GM21786 (cell line): ENCODE measurements around the gene ATOH8.

ENCODE experiments used
- ATAC-seq: cut with Tn5 transposase; IDR thresholded peaks from one replicate; pipeline ENCODE4 v1.9.1; 2021; ENCODE audit not compliant: unreplicated experiment

The ATOH8 gene

DNA sequence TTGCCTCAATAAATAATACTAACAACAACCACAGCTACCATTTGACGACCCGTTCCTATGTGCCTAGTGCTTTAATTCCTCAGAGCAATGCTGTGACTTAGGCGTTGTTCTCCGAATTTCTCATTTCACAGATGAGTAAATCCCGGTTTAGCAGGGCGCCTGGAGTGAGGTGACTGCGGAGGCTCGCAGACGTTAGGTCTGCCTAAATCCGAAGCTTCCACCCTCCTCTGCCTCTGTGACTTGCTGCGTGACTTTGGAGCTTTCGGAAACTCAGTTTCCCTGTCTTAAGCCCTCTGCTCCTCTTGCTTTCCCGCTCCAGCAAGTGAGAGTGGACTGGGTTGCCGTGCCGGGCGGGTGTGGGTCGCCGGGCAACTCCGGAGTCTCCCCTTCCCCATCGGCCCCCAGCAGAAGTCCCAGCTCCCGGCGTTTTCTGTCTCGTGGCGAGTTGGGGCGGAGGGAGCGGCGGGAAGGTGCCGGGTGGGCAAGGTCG, 711 bp upstream of the ATOH8 start:
- ATAC-seq, result no peak

GRCh38 chr2:85754313-85755095, 713 bp downstream of the ATOH8 start:
- no peak for ATAC-seq

DNA sequence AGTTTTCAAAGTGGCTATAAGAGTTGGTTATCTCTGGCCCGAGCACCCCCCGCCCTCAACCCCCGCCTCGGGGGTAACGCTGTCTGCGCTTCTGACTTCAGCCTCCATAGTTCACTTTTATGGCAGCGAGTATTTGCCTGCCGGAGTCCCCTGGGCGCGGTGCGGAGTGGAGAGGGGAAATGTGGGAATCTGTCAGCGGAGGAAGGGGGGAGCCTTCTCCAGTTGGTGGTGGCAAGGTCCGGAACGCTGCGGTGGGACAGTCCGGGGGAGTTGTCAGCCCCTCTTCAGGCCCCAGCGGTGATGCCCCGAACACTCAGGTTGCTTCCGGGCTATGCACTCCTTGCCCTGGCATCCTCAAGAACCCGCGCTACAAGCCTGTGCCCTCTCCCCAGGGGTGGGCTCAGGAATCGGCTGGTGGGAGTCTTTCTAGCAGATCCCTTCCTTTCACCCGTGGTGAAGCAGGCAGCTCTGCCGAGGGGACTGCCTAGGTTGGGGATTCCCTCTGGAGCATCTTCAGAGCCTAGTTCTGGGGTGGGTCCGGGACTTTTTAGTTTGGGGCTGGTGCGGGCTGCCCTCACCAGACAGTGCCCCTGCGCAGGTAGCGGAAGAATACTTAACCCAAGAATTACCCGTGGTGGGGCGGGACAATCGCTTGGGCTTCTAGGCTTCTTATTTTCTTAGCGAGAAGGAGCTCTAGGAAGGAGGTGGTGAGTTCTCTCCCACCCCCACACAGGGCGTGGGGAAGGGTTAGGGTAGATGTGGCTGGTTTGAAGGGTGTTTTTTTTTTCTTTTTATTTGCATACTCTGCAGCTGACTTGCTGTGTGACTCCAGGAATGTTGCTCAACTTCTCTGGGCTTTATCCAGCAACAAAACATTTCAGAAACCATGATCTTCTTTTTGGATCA, 1.6 kb downstream of the ATOH8 start:
- no peak for ATAC-seq

DNA sequence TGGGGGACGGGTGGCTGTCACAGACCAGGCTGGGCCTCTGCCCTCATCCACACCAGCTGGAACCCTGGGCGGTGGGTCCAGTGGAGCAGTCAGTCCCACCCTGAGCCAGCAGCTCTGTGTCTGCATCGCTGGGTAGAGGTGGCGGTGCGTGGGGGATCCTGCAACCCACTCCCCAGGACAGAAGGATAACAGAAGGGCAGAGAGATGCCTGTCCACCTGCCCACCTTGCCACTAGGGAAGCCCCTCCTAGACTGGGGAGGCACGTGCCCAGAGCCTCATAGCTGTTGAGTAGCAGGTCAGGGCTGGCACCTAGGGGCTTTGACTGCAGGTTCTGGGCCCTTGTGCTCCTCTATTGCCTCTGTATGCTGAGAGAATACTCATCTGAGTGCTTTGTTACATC, 2.4 kb downstream of the ATOH8 start:
- no peak for ATAC-seq

DNA sequence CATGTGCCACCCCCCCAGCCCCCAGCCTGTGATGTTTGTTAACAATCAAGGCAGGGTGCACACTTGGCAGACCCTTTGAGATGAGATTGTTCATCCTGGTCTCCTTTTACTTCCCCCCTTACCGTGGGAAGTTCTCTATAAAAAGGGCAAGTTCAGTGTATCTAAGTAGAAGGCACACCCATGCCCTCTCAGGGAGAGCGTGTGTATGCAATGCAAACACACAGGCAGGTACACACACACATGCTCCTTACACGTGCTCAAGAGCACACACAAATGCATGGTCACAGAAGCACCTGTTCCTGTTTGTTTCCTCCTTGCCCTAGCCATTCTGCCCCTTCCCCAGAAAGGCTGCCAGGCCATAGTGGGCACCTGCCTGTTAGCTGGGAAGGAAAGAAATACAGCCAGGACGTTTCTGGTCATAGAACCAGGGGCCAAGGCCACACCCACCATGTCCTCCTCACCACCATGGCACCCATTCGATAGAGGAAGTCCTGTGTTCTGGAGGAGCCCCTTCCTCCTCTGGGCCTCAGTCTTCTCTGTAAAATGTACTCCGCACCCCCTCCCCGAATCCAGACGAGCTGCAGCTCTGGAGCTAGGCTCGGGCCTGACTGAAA, 3.1 kb downstream of the ATOH8 start:
- ATAC-seq, result no peak

DNA sequence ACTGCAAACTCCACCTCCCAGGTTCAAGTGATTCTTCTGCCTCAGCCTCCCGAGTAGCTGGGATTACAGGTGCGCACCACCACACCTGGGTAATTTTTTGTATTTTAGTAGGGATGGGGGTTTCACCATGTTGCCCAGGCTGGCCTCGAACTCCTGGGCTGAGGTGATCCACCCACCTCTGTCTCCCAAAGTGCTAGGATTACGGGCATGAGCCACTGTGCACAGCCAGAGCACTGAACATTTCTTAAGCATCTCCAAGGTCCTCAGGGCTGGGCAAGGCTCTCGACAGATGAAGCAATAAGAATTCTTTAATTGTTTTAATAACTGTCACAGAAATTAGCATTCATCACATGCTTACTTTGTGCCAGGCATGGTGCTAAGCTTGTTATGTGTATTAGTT, 4.1 kb downstream of the ATOH8 start:
- no peak for ATAC-seq

GRCh38 chr2:85758361-85759256, 4.8 kb downstream of the ATOH8 start:
- no peak for ATAC-seq

- ATAC-seq, result no peak
Observed at GRCh38 chr2:85759257-85759613, 5.4 kb downstream of the ATOH8 start.

GRCh38 chr2:85760371-85760770, 6.6 kb downstream of the ATOH8 start:
- no peak for ATAC-seq

- ATAC-seq, result no peak
Observed at GRCh38 chr2:85760872-85761271, 7.1 kb downstream of the ATOH8 start.

DNA sequence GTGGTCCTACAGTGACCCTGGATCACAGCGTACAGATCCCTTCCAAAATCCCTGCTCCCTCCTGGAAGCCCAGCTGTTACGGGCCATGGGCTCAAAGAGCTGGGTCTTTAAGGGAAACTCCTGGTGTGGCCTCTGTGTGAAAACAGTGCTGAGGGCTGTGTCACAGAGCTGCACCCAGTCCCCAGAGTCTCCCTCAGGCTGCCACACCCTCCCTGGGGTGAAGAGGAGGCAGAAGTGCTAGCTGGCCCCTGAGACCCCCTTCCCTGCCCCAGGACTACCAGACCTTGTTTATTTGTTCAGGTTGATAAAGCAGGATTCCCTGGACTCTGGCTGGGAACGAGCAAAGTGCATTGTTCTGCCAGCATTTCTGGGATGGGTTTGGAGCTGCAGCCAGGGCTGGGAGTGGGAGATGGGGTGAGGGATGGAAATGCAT, 7.7 kb downstream of the ATOH8 start:
- no peak for ATAC-seq

DNA sequence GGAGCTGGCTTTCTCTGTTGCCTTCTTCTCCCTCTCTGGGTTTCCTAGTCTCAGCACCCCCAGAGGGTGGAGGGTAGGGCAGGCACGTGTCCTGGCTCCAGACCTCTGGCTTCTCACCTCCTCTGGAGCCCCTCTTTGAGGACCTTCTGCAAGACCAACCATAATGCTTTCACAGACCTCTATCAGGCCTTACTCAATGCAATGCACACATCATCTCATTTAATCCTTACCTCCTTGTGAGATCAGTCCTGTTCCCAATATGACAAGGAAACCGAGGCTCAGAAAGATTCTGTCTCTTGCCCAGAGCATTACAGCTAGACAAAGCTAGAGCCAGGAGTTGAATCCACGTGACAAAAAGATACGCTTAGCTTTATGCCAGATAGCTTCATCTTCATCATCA, 8.2 kb downstream of the ATOH8 start:
- ATAC-seq, result no peak

- no peak for ATAC-seq
Observed at GRCh38 chr2:85763132-85763531, 9.3 kb downstream of the ATOH8 start.

GRCh38 chr2:85763831-85764230, 10.0 kb downstream of the ATOH8 start:
- no peak for ATAC-seq

- no peak for ATAC-seq
Observed at GRCh38 chr2:85765081-85765731, 11.4 kb downstream of the ATOH8 start.

GRCh38 chr2:85766229-85766628, 12.4 kb downstream of the ATOH8 start:
- ATAC-seq, result no peak

GRCh38 chr2:85767803-85768665, 14.2 kb downstream of the ATOH8 start:
- no peak for ATAC-seq

- ATAC-seq, result no peak
Observed at GRCh38 chr2:85768713-85769112, 14.9 kb downstream of the ATOH8 start.
